CD14-positive monocyte (primary cell): Measurements from ENCODE around the gene THRB. TPM values are rescaled to one million over a fixed set of nuclear protein-coding genes. Genes with fewer than 3 reads are reported as not detected.

ENCODE experiments used
- DNase-seq, 3 donors: peaks; one replicate each; pipeline ENCODE4 v3.0.0-alpha.2; 2011 to 2022
- H2AFZ ChIP-seq: 2 replicates; pipeline ENCODE4 v1.6.0; 2012; ENCODE audit warnings: mild to moderate bottlenecking, low read depth, low read length, inconsistent platforms; ENCODE audit not compliant: insufficient read depth, poor library complexity, severe bottlenecking
- H3K27ac ChIP-seq, 2 donors: 1 replicate in 1 of 2; 2 replicates in 1 of 2; pipeline ENCODE4 v1.5.1; 2012 to 2013; ENCODE audit warnings: low read length in 2 of 2, control low read depth in 1 of 2, inconsistent platforms in 1 of 2, low read depth in 1 of 2, mild to moderate bottlenecking in 1 of 2
- H3K27me3 ChIP-seq, 2 donors: one replicate each; pipeline versions ENCODE4 v1.6.0 to v1.6.1; 2011 to 2013; ENCODE audit warnings: low read length in 2 of 2; ENCODE audit not compliant: control insufficient read depth in 2 of 2, insufficient read depth in 2 of 2
- H3K36me3 ChIP-seq, 2 donors: replicated peaks in 1 of 2; 1 replicate in 1 of 2; 2 replicates in 1 of 2; pipeline versions ENCODE4 v1.5.1 to v1.6.1; 2012 to 2013; ENCODE audit warnings: low read length in 2 of 2, control low read depth in 1 of 2, inconsistent platforms in 1 of 2, mild to moderate bottlenecking in 1 of 2; ENCODE audit not compliant: insufficient read depth in 2 of 2, control insufficient read depth in 1 of 2
- H3K4me1 ChIP-seq, 2 donors: 1 replicate in 1 of 2; 2 replicates in 1 of 2; pipeline versions ENCODE4 v1.5.1 to v1.6.1; 2012 to 2013; ENCODE audit warnings: low read length in 2 of 2, control low read depth in 1 of 2, inconsistent platforms in 1 of 2, mild to moderate bottlenecking in 1 of 2, moderate library complexity in 1 of 2; ENCODE audit not compliant: insufficient read depth in 2 of 2, control insufficient read depth in 1 of 2
- H3K4me2 ChIP-seq: replicated peaks from 2 replicates; pipeline ENCODE3; 2012; ENCODE audit warnings: low read length, moderate library complexity, mild to moderate bottlenecking; ENCODE audit not compliant: poor library complexity, severe bottlenecking; ENCODE audit errors: extremely low read depth
- H3K4me3 ChIP-seq, 3 experiments: fragments of 200-600 bp in 1 of 3; sonication (generic) in 1 of 3; replicated peaks in 1 of 3; 1 replicate in 2 of 3; 2 replicates in 1 of 3; pipeline ENCODE4 v1.5.1; 2011 to 2013; ENCODE audit warnings: low read length in 3 of 3, mild to moderate bottlenecking in 3 of 3, control low read depth in 2 of 3, low read depth in 2 of 3, inconsistent platforms in 1 of 3, moderate library complexity in 1 of 3
- H3K79me2 ChIP-seq: 2 replicates; pipeline ENCODE4 v1.6.0; 2012; ENCODE audit warnings: mild to moderate bottlenecking, control low read depth, inconsistent platforms, low read length, moderate library complexity; ENCODE audit not compliant: insufficient read depth
- H3K9ac ChIP-seq: 2 replicates; pipeline ENCODE4 v1.6.0; 2017; ENCODE audit warnings: low read length, mild to moderate bottlenecking; ENCODE audit not compliant: insufficient read depth, poor library complexity, severe bottlenecking
- H3K9me3 ChIP-seq, 2 donors: replicated peaks in 1 of 2; 1 replicate in 1 of 2; 2 replicates in 1 of 2; pipeline versions ENCODE4 v1.5.1 to v1.6.1; 2012 to 2013; ENCODE audit warnings: low read length in 2 of 2, control low read depth in 1 of 2; ENCODE audit not compliant: control insufficient read depth in 1 of 2, insufficient read depth in 1 of 2
- H4K20me1 ChIP-seq: 2 replicates; pipeline ENCODE4 v1.6.0; 2012; ENCODE audit warnings: mild to moderate bottlenecking, low read length, control low read depth, moderate library complexity; ENCODE audit not compliant: insufficient read depth
- H3K27ac Mint-ChIP-seq, 7 donors: one replicate each; pipeline ENCODE4 v1.8.0; 2020; ENCODE audit warnings: mild to moderate bottlenecking in 7 of 7, mixed read lengths in 7 of 7, moderate library complexity in 6 of 7, inconsistent platforms in 2 of 7
- H3K27me3 Mint-ChIP-seq, 3 donors: one replicate each; pipeline ENCODE4 v1.8.0; 2021 to 2022; ENCODE audit warnings: low read depth in 3 of 3, mild to moderate bottlenecking in 3 of 3, mixed read lengths in 3 of 3, moderate library complexity in 3 of 3, inconsistent platforms in 1 of 3
- H3K36me3 Mint-ChIP-seq, 2 donors: one replicate each; pipeline ENCODE4 v1.8.0; 2020; ENCODE audit warnings: mixed read lengths in 2 of 2, inconsistent platforms in 1 of 2, mild to moderate bottlenecking in 1 of 2
- H3K4me1 Mint-ChIP-seq: one replicate; pipeline ENCODE4 v1.8.0; 2020; ENCODE audit warnings: mild to moderate bottlenecking, mixed read lengths
- H3K4me3 Mint-ChIP-seq, 2 donors: one replicate each; pipeline ENCODE4 v1.8.0; 2020; ENCODE audit warnings: mild to moderate bottlenecking in 2 of 2, mixed read lengths in 2 of 2, moderate library complexity in 1 of 2
- H3K9me3 Mint-ChIP-seq, 7 donors: one replicate each; pipeline ENCODE4 v1.8.0; 2020 to 2022; ENCODE audit warnings: mixed read lengths in 7 of 7, mild to moderate bottlenecking in 6 of 7, moderate library complexity in 6 of 7, inconsistent platforms in 2 of 7
- WGBS: methylation state at CpG from one replicate; pipeline ENCODE4 v1.1.5; 2013; ENCODE audit warnings: missing lambda C conversion rate; ENCODE audit not compliant: insufficient coverage; 5-methylcytosine and 5-hydroxymethylcytosine counted together
- intact Hi-C, 2 donors: fragments of 100-400 bp; cut with micrococcal nuclease; formaldehyde crosslinking; loops; one replicate each; pipeline versions ENCODE4 v1.15.0 to v1.15.1; 2023
- polyA plus RNA-seq, 3 donors: library from polyadenylated mRNA; depleted of rRNA in 1 of 3; unstranded in 2 of 3; stranded (reverse) in 1 of 3; fragments of 300-500 nt in 2 of 3; fragments of >200 nt in 1 of 3; fragmentation: Illumina TruSeq in 2 of 3; gene quantifications; 1 replicate in 2 of 3; 2 replicates in 1 of 3; pipeline ENCODE4 v1.2.3, GENCODE V29; 2012 to 2021
- TF ChIP-seq, protein P1 (sequence below): fragments of 200-600 bp; IDR thresholded peaks from one replicate; pipeline ENCODE4 v1.8.0; 2022; ENCODE audit warnings: antibody characterized with exemption, mild to moderate bottlenecking

Gene THRB
- polyA plus RNA-seq, 3 donors, result 0.05 TPM; not detected in 2

DNA sequence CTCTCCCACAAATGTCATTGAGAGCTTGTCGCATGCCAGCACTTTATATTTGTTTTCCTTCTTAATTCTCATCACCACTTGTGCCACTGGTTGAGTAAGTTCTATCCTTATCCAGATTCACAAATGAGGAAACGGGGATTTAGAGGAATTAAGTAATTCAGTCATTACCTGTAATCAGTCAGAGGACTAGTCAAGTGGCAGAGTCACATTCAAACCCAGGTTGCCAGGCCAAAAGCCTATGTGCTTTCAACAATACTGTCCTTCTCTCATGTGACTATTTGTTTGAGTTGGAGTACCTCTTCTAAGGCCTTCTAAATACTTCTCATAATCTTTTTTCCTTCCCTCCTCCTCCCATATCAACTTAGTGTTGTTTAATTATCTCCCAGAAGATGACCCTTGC is 76.9 kb downstream of the THRB start:
- Mint-ChIP-seq H3K4me3 (no peak overlapping the region), H3K27me3 (peaks cover 0 to 2% (median 0%) of the 10 kb centered on the region in 3 donors), H3K9me3 (no peaks in the 10 kb centered on the region), H3K4me1 (no peaks in the 10 kb centered on the region), H3K36me3 (no peaks in the 10 kb centered on the region), H3K27ac (no peak overlapping the region)
- H4K20me1 ChIP-seq, result no peaks in the 10 kb centered on the region
- no peak overlapping the region for H3K27ac ChIP-seq
- H3K36me3 ChIP-seq, result no peaks in the 10 kb centered on the region
- DNase-seq, result no peak
- no peak overlapping the region for H3K4me3 ChIP-seq
- intact Hi-C loops, result no loop called here
- no peaks in the 10 kb centered on the region for H3K79me2 ChIP-seq
- H3K4me2 ChIP-seq, result no peak overlapping the region
- no CpG with 5 or more reads among the region's 2 CpGs for WGBS
- no peaks in the 10 kb centered on the region for H3K4me1 ChIP-seq
- H3K9me3 ChIP-seq, result no peaks in the 10 kb centered on the region
- no peak overlapping the region for H3K9ac ChIP-seq
- H3K27me3 ChIP-seq, result no peaks in the 10 kb centered on the region
- TF ChIP-seq, protein P1, sequence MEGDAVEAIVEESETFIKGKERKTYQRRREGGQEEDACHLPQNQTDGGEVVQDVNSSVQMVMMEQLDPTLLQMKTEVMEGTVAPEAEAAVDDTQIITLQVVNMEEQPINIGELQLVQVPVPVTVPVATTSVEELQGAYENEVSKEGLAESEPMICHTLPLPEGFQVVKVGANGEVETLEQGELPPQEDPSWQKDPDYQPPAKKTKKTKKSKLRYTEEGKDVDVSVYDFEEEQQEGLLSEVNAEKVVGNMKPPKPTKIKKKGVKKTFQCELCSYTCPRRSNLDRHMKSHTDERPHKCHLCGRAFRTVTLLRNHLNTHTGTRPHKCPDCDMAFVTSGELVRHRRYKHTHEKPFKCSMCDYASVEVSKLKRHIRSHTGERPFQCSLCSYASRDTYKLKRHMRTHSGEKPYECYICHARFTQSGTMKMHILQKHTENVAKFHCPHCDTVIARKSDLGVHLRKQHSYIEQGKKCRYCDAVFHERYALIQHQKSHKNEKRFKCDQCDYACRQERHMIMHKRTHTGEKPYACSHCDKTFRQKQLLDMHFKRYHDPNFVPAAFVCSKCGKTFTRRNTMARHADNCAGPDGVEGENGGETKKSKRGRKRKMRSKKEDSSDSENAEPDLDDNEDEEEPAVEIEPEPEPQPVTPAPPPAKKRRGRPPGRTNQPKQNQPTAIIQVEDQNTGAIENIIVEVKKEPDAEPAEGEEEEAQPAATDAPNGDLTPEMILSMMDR, result no peak
- no peak overlapping the region for H2AFZ ChIP-seq

DNA sequence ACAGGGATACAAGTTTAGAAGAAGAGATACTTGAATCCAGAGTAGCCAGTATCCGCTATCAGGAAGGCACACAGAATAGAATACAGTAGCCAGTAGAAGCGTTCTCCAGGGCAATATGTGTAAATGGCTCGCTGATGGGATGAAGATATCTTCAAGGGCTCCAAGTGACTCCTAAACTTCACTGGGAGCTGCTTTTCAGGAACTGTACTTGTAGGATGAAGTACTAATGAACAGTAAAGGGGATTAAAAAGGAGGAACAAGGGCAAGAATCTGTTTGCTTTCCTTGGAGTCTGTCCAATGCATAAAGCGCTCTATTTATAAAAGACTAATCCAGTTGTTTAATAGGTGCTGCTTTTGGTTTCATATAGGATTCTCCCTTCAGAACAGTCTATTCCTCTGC is 78.4 kb downstream of the THRB start:
- Mint-ChIP-seq H3K4me1 (no peaks in the 10 kb centered on the region), H3K36me3 (no peaks in the 10 kb centered on the region), H3K4me3 (no peak overlapping the region), H3K27me3 (peaks cover 0 to 2% (median 2%) of the 10 kb centered on the region in 3 donors), H3K9me3 (no peaks in the 10 kb centered on the region), H3K27ac (no peak overlapping the region)
- 100% methylated on average over 2 of the region's 4 CpGs for WGBS
- Histone ChIP-seq H3K27me3 (no peaks in the 10 kb centered on the region), H3K36me3 (no peaks in the 10 kb centered on the region), H4K20me1 (no peaks in the 10 kb centered on the region), H3K9ac (no peak overlapping the region), H3K4me2 (no peak overlapping the region), H3K4me1 (no peaks in the 10 kb centered on the region), H3K79me2 (no peaks in the 10 kb centered on the region), H2AFZ (no peak overlapping the region), H3K4me3 (no peak overlapping the region), H3K9me3 (no peaks in the 10 kb centered on the region), H3K27ac (no peak overlapping the region)
- no peak for DNase-seq
- intact Hi-C loops, result no loop called here
- TF ChIP-seq, protein P1, result no peak
